Fibroblast of skin of left quadriceps (primary cell): ENCODE data around the gene SPECC1.
A peak's percentile ranks its signal among the peaks of the same experiment; 100 is the strongest.

Experiments used
- DNase-seq, 2 experiments: peaks; one replicate each; pipeline ENCODE4 v3.0.0-alpha.2; 2013; ENCODE audit warnings: low read depth in 2 of 2

SPECC1 gene

DNA sequence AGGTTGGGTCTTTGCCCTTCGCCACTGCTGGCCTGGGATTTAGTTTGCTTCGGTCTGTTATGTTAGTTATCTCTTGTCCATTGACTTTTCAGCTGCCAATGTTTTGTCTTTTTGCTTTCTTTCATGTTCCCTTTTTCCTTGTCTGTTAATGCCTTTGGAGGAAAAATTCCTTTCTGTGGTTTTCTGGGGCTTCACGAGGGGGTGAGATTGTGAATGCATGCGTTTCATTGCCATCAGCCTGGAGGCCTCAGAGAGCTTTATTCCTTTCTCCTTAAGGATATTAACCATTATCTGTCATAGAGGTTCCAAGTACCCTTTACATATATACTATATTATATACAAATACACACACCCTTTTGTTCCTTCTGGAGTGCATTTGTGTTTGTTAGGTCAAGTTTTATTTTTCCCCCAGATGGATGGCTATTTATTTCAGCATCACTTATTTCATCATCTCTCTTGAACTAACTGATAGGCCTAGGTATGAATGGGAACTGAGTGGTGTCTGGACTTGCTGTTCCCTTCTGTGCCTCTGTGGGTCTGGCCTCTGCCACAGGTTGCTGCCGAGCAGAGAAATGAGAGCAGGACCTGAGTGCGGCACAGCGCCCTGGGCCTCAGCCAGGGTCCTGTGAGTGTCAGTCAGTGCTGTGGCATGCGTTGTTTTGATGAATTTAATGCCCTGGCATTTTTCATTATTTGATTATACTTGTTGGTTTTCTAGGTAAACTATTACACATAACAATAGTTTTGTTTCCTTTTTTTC is 264.8 kb downstream of the SPECC1 start:
- DNase-seq, result no peak

DNA sequence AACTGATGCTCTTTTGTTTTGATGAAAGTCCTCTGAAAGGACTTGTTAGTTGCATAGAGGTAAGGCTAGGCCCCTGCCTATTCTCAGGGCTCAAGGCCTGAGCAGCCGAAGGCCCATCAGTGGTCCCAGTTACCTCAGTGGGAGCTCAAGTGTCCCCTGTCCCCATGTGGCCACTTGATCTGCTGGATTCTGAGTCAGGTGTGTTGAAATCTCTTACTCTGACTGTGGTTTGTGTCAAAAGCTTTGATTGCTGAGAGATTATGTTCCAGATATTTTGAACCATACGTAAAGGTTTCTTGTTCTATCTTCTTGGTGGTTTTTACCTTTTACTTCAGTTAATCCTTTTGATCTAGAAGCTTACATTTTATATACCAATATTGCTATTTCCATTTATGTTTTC is 266.5 kb downstream of the SPECC1 start:
- no peak for DNase-seq

DNA sequence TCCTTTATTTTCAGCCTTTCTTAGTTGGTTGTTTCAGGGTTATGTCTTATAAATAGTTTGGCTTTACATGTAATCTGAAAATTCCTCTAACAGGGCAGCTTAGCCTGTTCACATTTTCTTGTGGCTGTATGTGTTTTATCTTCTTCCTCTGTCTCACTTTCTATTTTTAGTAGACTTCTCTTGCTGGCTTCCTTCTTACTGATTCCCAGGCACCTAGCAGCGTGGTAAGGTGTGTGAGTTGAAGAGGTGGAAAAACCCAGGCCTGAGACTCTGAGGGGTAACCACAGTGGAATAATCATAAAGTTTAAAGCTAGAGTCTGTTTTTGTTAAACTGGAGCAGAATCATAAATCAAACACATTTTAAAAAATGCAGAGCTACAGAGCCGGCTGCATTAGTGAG is 267.3 kb downstream of the SPECC1 start:
- DNase-seq, result no peak

DNA sequence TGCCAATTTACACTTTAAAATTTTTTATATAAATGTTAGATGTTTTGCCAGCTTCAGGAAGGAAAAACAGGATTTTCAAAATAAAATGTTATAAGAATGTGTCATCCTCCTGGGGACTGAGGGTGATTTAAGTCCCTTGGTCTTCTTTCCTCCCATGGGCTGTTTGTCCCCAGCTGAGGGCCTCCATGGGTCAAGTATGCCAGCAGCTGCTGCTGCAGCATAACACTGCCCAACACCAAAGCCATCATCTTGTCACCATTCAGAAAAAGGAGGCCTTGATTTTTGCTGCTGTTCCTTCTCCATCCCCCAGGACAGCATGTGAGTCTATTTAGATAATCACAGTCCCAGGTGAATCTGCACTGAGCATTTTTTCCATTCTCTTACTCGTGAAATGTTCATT is 269.6 kb downstream of the SPECC1 start:
- DNase-seq, result no peak

DNA sequence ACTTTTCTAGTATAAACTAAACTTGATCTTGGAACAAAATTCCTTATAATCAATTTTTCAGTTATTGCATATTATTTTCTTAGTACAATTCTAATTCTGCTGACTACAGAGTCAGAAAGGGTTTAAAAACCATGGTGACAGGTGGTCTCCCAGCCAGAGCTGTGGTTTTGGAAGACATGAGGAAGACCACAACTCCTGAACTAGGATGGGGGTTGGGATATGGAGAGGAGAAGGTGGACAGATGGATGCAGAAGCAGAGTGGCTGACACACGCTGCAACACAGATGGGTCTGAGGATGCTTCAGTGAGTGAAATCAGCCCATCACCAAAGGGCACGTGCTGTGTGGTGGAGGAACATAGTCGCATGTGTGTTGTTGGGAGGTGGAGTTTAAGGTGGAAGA is 270.5 kb downstream of the SPECC1 start:
- DNase-seq, result no peak

DNA sequence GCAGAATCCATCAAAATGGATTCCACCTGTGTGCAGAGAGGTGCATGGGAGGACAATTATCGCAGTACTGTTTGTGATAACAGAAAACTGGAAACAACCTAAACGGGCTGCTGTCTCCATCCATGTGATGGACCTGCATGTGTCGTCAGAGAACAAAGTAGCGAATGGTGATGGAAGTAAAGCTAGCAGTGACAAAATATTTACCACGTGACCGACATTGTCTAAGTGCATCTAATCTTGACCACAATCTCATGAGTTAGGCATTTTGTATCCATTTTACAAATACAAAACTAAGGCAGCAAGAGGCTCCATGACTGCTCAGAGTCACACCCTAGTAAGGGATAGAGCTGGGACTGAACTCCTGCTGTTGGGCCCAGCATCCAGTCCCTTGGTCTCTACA is 270.9 kb downstream of the SPECC1 start:
- no peak for DNase-seq

DNA sequence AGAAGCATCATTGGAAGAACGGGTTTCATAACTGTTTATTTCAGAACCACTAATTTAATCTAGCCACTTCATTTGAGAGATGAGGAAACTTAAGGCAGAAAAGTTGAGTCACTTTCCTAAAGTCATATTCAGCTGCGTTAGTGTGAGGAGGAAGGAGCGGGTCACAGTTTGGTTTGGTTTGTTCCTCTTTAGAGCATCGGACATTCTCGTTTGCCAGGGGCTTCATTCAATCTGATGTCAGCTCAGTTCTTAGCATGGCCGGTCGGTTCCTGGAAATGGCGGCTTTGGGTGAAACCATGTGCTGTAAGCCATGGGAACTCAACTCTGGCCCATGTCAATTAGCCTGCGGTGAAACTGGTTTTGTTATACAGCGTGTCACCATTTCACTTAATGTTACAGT is 271.7 kb downstream of the SPECC1 start:
- DNase-seq, result no peak

DNA sequence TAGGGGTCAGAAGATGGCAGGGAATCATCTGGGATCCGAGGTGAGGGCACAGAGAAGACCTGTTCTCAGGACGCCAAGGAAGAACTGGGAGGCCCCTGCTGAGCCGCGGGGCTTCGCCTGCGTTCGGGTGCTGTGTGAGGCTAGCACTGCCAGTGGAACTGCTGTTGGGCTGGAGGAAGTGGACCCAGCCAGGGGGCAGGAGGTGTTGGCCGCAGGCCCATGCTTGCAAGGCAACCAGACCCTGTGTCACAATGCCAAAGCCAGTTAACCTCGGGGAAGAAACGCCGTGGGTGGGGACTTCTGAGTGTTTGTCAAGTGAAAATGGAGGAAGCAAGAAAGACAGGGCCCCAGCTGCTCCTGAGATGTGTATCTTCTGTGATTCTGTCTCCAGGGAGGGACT is 272.7 kb downstream of the SPECC1 start:
- DNase-seq, result no peak

DNA sequence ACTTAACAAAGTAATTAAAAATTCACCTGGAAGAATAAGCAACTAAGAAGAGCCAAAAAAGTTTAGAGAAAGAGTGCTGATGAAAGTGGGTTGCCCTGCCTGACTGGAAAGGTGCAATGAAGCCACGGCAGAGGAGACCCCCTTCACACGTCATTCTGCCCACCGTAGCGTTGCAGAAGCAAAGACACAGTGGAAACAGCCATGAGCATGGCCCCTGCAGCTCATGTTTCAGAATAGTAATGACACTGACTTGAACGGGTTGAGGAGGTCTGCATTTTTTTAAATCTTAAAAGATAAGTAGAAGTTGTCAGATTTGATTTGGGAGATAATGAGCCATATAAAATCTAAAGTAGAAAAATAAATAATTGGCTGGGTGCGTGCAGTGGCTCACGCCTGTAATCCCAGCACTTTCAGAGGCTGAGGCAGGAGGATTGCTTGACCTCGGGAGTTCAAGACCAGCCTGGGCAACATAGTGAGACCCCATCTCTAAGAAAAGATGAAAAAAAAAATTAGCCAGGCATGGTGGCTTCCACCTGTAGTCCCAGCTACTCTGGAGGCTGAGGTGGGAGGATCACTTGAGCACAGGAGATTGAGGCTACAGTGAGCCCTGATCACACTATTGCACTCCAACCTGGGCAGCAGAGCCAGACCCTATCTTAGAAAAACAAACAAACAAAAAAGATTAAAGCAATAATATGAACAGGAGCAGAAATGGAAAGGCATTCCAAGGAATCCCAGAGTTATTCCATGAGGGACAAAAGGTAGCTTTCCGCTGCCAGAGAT is 273.6 kb downstream of the SPECC1 start:
- no peak for DNase-seq

DNA sequence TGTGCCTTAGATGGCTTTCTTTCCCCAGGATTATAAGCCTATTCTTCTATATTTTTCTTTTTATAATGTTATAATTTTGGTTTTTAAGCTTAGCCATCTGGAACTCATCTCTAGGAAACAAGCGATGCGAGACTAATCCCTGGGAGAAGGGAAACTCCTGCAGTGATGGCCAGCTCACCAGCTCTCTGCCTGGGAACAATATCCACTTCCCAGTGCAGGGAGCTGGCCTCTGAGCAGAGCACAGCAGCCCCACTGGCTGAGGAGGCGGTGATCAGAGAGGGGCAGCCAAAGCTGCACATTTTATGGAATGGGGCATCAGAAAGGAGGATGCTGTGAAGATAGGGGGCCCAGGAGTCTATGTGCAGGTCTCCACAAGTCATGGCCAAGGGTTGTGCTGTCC is 274.9 kb downstream of the SPECC1 start:
- no peak for DNase-seq

DNA sequence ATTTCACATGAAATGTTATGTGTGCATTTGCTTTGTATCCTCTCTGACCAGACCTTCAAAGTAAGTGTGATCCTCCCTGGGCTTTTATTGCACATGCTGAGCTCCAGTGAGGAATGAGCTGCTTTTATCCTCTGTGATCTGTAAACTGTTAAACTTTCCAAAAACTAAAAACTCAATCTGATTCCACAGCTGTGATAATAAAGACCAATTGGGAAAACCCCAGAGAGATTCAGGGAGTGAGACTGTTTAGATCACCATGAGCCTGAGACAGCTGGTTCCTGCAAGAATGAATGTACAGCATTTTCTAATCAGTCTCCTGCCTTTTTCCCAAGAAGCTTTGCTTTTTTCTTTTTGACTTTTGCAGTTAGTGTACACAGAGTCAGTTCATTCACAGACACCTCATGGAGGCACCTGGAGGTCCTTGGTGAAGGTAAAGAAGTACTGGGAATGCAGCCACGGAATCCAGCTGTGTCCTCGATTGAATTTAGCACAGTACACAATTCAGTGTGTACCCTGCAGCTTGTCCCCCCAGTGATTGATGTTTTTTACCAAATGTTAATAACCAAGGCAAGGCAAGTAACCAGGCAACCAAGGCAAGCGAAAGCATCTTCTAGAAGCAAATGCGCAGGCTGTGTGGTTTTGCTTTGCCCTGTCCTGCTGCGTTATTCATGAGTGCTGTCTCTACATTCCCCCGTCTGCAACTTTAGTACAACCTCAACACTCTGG is 275.6 kb downstream of the SPECC1 start:
- DNase-seq, result no peak

DNA sequence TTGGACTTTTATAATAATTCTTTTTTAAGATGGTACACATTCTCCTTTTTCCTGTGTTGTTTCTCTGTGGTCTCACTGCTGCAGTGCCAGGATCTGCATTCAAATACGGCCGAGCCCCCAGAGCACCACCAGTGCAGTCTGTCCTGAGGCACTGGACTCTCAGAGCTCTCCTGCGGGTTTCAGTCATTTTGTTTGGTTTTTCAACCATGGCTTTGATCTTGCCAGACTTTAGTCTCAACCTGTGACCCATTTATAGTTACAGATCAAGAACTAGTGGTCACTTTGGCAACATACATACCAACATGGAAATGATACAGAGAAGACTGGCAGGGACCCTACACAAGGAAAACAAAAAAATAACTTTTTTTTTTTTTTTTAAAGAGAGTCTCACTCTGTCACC is 280.8 kb downstream of the SPECC1 start:
- DNase-seq, result no peak

DNA sequence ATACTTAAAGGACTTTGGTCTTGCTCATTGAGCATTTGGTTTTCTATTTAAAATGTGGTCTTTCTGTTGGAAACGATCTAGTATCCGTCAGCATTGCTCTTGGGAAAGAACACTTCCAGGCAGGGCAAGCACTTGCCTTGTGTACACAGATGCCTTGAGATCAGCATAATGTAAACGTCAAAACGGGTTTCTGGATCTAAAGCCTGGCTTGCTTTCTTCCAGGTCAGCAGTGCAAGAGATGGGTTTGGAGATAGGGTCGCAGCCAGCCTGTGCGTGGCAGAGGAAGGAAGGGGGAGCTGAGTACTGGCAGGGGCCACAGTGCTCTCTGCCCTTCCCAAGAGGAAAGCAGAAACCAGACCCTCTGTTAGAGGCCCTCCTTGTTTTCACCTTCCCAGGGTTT is 282.7 kb downstream of the SPECC1 start:
- no peak for DNase-seq

DNA sequence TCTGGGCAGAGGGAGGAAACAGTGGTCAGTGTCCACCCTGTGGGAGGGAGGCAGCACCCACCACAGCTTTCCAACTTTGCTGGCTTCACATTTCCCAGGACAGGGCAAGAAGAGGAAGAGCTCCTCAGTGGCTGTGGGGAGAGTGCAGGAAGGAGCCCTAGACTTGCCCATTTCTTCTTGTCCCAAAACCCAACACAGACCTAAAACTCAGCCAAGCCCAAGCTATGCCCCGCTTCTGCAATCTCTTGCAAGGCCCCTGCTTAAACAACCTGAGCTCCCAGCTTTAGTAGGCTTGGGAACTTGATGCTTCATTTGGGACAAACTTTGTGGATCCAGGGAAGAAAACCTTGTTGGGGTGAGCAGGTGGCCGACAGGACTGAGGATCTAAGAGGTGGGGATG is 284.3 kb downstream of the SPECC1 start:
- DNase-seq, result no peak

DNA sequence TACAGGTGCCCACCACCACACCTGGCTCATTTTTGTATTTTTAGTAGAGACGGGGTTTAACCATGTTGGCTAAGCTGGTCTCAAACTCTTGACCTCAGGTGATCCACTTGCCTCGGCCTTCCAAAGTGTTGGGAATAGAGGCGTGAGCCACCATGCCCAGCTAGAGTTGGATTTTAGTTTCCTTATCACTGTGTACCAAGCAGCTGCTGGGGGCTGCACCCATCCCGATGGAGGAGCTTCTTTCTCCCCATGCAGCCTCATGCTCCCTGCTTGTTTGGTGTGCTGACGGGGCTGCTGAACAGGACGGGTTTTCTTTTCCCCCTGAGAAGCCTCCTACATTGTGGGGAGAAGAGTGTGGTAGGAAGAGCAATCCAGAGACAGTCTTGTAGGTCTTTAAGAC is 285.0 kb downstream of the SPECC1 start:
- DNase-seq, result no peak

DNA sequence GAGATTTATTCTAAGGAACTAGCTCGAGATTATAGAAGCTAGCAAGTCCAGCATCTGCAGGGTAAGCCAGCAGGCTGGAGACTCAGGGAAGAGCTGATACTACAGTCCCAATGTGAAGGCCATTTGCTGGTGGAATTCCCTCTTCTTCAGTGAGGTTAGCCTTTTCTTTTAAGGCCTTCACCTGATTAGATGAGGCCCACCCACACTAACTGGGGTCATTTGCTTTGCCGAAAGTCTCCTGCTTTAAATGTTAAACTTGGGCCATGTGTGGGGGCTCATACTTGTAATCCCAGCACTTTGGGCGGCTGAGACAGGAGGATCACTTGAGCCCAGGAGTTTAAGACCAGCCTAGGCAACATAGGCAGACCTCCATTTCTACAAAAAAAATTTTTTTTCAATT is 289.9 kb downstream of the SPECC1 start:
- no peak for DNase-seq

DNA sequence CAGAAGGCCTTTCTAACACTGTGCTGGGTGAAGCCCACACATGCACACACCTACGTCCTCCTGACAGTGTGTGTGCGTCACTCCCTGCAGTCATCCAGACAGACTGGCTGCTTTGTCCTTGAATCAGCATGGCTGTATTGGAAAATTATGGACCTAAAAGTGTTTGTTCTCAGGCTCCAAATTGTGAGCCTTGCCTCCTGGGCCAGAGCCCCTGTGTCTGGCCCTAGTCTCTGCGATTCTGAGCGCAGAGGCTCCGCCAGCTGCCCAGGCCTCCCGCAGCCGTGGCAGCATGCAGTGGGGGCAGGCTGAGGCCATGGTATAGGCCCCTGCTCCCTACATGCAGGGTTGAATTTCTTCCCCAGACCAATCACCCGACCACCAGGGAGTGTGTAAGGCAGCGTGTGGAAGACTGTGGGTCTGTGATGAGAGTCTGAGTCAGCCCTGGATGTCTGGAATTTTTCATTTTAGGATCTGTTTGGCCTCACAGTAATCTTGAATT is 291.3 kb downstream of the SPECC1 start:
- DNase-seq, result peak; percentile 62

DNA sequence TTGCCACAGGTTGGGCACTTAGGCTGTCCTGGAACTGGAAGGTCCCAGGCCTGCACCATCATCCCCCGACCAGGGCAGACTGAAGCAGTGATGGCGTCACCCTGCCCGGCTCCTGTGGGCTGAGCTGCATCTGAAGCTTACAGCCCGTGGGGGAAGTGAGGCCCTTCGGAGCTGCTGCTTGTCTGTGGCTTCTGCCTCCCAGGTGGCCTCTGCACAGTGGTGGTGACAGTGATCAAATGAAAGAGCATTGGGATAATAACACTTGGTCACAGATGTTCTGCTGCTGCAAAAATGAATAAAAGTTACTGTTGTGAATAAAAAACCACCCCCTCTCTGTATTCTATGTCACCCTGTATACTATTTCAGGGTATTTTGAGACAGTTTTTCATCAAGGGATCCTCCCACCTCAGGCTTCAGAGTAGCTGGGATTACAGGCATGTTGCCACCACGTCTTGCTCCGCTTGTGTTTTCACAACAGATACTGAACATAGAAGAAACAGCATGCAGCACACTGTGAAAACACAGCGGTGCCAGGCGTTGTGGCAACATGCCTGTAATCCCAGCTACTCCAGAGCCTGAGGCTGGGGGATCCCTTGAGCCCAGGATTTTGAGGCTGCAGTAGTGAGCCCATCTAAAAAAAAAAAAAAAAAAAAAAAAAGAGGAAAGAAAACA is 293.2 kb downstream of the SPECC1 start:
- DNase-seq, result no peak

DNA sequence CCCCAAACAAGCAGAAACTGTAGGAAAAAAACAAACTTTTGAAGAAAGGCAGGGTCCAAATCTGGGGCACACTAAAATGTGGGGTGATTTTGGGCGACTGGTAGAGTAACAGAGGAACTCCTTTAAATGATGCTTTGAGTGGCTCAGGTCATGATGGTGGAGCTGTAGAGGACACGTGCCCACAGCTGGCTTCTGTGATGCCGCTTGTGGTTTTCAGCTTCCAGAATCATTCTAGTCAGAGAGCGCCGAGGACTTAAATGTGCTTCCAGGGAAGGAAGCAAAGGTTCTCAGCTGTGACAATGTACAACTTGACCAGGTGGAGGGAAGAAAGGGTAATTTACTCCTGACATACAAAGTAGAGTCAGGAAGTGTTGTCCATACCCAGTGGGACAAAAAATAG is 295.8 kb downstream of the SPECC1 start:
- no peak for DNase-seq

DNA sequence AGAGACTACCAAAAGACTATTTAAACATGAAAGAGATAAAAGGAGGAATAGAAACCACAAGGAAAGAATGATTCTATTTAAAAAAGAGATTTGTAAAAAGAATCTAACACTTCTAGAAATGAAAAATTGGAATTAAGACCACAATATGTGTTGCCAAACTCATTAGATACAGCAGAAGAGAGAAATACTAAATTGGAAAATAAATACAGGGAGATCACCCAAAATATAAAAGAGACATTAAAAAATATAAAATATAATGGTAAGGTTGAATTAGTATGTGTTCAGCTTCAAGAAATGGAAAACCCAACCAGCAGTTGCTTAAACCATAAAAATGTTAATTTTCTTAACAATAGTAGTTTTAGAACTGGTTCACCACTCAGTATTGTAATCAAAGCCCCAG is 297.8 kb downstream of the SPECC1 start:
- no peak for DNase-seq

DNA sequence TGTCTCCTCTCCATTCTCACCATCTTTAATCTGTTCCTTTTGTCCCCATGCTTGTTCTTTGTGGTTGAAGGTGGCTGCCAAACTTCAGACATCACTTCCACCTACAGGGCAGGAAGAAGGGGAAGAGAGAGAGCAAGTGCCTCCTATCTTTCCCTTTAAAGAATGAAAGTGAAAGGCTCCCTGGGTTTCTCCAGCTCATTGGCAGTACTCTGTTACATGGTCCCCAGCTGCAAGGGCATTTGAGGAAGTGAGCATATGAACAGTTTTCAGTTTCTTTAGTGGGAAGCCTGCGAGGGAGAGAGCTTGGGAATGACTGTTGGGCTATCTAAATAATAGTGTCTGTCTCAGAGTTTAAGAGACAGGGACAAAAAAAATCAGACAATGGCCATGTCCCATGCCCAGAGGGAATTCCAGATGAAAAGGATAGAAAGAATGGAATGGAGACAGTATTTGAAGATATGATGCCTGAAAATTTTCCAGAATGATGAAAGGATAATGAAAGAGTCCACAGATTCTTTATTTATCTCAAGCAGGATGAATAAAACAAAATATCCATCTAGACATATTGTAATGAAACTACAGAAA is 298.3 kb downstream of the SPECC1 start:
- no peak for DNase-seq

DNA sequence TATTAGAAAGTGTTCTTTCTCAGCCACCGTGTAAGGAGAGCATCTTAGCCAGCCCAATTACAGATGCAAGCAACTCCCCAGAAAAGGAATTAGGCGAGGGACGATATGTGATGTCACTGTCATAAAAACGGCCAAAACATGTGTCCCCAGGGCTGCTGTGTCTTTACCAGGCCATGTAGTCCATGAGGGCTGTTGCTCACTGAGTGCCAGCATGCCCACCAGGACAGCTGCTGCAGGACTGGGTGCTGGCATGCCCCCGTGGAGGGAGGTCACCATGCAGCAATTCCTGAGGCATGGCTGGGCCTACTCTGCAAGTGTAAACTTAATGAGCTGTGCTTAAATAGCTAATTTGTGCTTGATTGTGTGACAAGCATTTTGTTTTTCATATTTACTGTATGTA is 301.3 kb downstream of the SPECC1 start:
- no peak for DNase-seq
